Measurements from ENCODE around the gene MAT2A. TPM values are rescaled to one million over a fixed set of nuclear protein-coding genes. Genes with fewer than 3 reads are reported as not detected.

Gene MAT2A
- total RNA-seq, result 95.3 and 95.9 TPM in 2 replicates

GRCh38 chr2:85538507-85539360 is at the start of gene MAT2A:
MAT2A (plus strand) TSS chr2:85539168; CDS start chr2:85539288, 120 bp downstream.

GRCh38 chr2:85561280-85562212 is 22.6 kb downstream of the MAT2A start, which contains the start of gene GGCX:
GGCX (minus strand) TSS chr2:85561493; CDS start chr2:85561428, 65 bp downstream.

GRCh38 chr2:85577386-85578242 is 38.6 kb downstream of the MAT2A start, which contains the start of gene VAMP8:
VAMP8 (plus strand) TSS chr2:85577586; CDS start chr2:85577647, 61 bp downstream.

GRCh38 chr2:85584354-85584856 is 45.4 kb downstream of the MAT2A start, which contains the start of gene VAMP5:
VAMP5 (plus strand) TSS chr2:85584431; CDS start chr2:85584491, 60 bp downstream.

Other genes starting within 250 kb of the MAT2A start
- gene TGOLN2, start 211.2 kb upstream of the MAT2A start, total RNA-seq, result 63.9 and 67.5 TPM in 2 replicates
- gene RETSAT, start 184.6 kb upstream of the MAT2A start, total RNA-seq, result 26.6 and 35.0 TPM in 2 replicates
- gene ELMOD3, start 184.4 kb upstream of the MAT2A start, total RNA-seq, result 10.0 and 15.3 TPM in 2 replicates
- gene CAPG, start 128.8 kb upstream of the MAT2A start, total RNA-seq, result 72.2 and 88.8 TPM in 2 replicates
- gene SH2D6, start 120.5 kb upstream of the MAT2A start, total RNA-seq, result not detected in 2 replicates
- gene GGCX, start 22.3 kb downstream of the MAT2A start, total RNA-seq, result 34.6 and 35.4 TPM in 2 replicates
- 5.8 TPM in 1 of 2 replicates, not detected in the other for gene VAMP8, start 38.4 kb downstream of the MAT2A start, total RNA-seq
- gene VAMP5, start 45.3 kb downstream of the MAT2A start, total RNA-seq, result 33.1 and 70.7 TPM in 2 replicates
- 157 and 188 TPM in 2 replicates for gene RNF181, start 56.6 kb downstream of the MAT2A start, total RNA-seq
- gene TMEM150A, start 63.5 kb downstream of the MAT2A start, total RNA-seq, result 22.9 and 26.7 TPM in 2 replicates
- 5.3 and 8.2 TPM in 2 replicates for gene C2orf68, start 72.9 kb downstream of the MAT2A start, total RNA-seq
- gene USP39, start 77.0 kb downstream of the MAT2A start, total RNA-seq, result 39.1 and 51.7 TPM in 2 replicates
- not detected in 2 replicates for gene SFTPB, start 129.0 kb downstream of the MAT2A start, total RNA-seq
- gene GNLY, start 155.2 kb downstream of the MAT2A start, total RNA-seq, result not detected in 2 replicates
- 16.9 and 31.4 TPM in 2 replicates for gene ATOH8, start 214.8 kb downstream of the MAT2A start, total RNA-seq